Esophagus muscularis mucosa (tissue), 4 donors: Measurements from ENCODE around the gene NDUFAF2. TPM values are rescaled to one million over a fixed set of nuclear protein-coding genes. Genes with fewer than 3 reads are reported as not detected.

ENCODE experiments used
- DNase-seq: peaks from one replicate; pipeline ENCODE4 v3.0.0-alpha.2; 2017; ENCODE audit errors: extremely low spot score
- H3K27ac ChIP-seq, 4 donors: fragments of 200-600 bp; sonication (generic); replicated peaks in 1 of 4; 1 replicate in 3 of 4; 2 replicates in 1 of 4; pipeline ENCODE4 v1.5.1; 2016 to 2019; ENCODE audit warnings: mild to moderate bottlenecking in 1 of 4
- H3K27me3 ChIP-seq, 4 donors: fragments of 200-600 bp; sonication (generic); one replicate each; pipeline versions ENCODE4 v1.5.1 to v1.6.0; 2016 to 2019
- H3K36me3 ChIP-seq, 4 donors: fragments of 200-600 bp; sonication (generic); one replicate each; pipeline ENCODE4 v1.5.1; 2016 to 2019
- H3K4me1 ChIP-seq, 4 donors: fragments of 200-600 bp; sonication (generic); one replicate each; pipeline ENCODE4 v1.5.1; 2016 to 2019
- H3K4me3 ChIP-seq, 4 donors: fragments of 200-600 bp; sonication (generic); 1 replicate in 2 of 4; 2 replicates in 2 of 4; pipeline ENCODE4 v1.5.1; 2016 to 2019; ENCODE audit warnings: mild to moderate bottlenecking in 4 of 4, moderate library complexity in 1 of 4
- H3K9me3 ChIP-seq, 4 donors: fragments of 200-600 bp; sonication (generic); 1 replicate in 3 of 4; 2 replicates in 1 of 4; pipeline ENCODE4 v1.5.1; 2016 to 2019
- CTCF ChIP-seq, 3 experiments: fragments of 200-600 bp in 2 of 3; fragments of 450-650 bp in 1 of 3; sonication (generic) in 2 of 3; IDR thresholded peaks; one replicate each; pipeline ENCODE4 v1.5.1; 2017 to 2019; ENCODE audit warnings: antibody characterized with exemption in 3 of 3, mild to moderate bottlenecking in 2 of 3, moderate library complexity in 1 of 3
- EP300 ChIP-seq: sonication (generic); formaldehyde crosslinking; IDR thresholded peaks from one replicate; pipeline ENCODE4 v1.6.1; 2017; ENCODE audit warnings: antibody characterized with exemption
- POLR2A ChIP-seq: fragments of 450-650 bp; IDR thresholded peaks from one replicate; pipeline ENCODE4 v1.6.1; 2017; ENCODE audit warnings: antibody characterized with exemption, moderate library complexity, mild to moderate bottlenecking, low read depth
- POLR2AphosphoS5 ChIP-seq, 2 donors: sonication (generic); formaldehyde crosslinking; IDR thresholded peaks; one replicate each; pipeline ENCODE4 v1.6.1; 2017; ENCODE audit warnings: antibody characterized with exemption in 2 of 2
- WGBS: methylation state at CpG from one replicate; pipeline ENCODE4 v1.1.5; 2018; 5-methylcytosine and 5-hydroxymethylcytosine counted together
- intact Hi-C: fragments of 100-400 bp; cut with DNase I; formaldehyde crosslinking; loops from one replicate; pipeline ENCODE4 v1.15.1; 2023
- total RNA-seq, 4 donors: library from RNA; depleted of rRNA; stranded (reverse); fragments of >200 nt; gene quantifications; one replicate each; pipeline versions ENCODE4 v1.1.0 to v1.2.1, GENCODE V29; 2016

Gene NDUFAF2
- total RNA-seq, 4 donors from 2014 or later, result 29.4 to 42.8 (median 39.6) TPM

GRCh38 chr5:61048534-61048933 lies 103.5 kb downstream of the NDUFAF2 start:
- no peak for DNase-seq
- Histone ChIP-seq H3K4me1 (no peaks in the 10 kb centered on the region), H3K27ac (no peak overlapping the region), H3K4me3 (no peak overlapping the region), H3K9me3 (peaks cover 0 to 6% (median 2%) of the 10 kb centered on the region in 4 donors), H3K27me3 (no peaks in the 10 kb centered on the region), H3K36me3 (no peaks in the 10 kb centered on the region)
- TF ChIP-seq EP300, result no peak
- TF ChIP-seq POLR2AphosphoS5 (IDR thresholded peaks at IDR 0.05), result no peak
- TF ChIP-seq CTCF (IDR thresholded peaks at IDR 0.05), result no peak
- no peak for TF ChIP-seq POLR2A
- WGBS, result 0% methylated on average over 1 of the region's 1 CpG
- intact Hi-C loops, result no loop called here

GRCh38 chr5:61050292-61050691 lies 105.3 kb downstream of the NDUFAF2 start:
- WGBS, result 96% methylated on average over 1 of the region's 1 CpG
- no peak for TF ChIP-seq POLR2AphosphoS5 (IDR thresholded peaks at IDR 0.05)
- TF ChIP-seq CTCF (IDR thresholded peaks at IDR 0.05), result no peak
- no peak for TF ChIP-seq EP300
- no peak for TF ChIP-seq POLR2A
- intact Hi-C loops, result loop anchor here (10.0 kb wide), 2 partner anchors 285 to 605 kb away; partner anchors contain the start of gene ZSWIM6
- H3K9me3 ChIP-seq, result no peaks in the 10 kb centered on the region
- no peak overlapping the region for H3K27ac ChIP-seq
- H3K4me1 ChIP-seq, result no peaks in the 10 kb centered on the region
- H3K36me3 ChIP-seq, result no peaks in the 10 kb centered on the region
- DNase-seq, result no peak
- H3K27me3 ChIP-seq, result no peaks in the 10 kb centered on the region
- H3K4me3 ChIP-seq, result no peak overlapping the region

GRCh38 chr5:61051267-61051666 lies 106.3 kb downstream of the NDUFAF2 start:
- Histone ChIP-seq H3K9me3 (no peaks in the 10 kb centered on the region), H3K4me3 (no peak overlapping the region), H3K27me3 (no peaks in the 10 kb centered on the region), H3K4me1 (no peaks in the 10 kb centered on the region), H3K27ac (no peak overlapping the region), H3K36me3 (no peaks in the 10 kb centered on the region)
- intact Hi-C loops, result loop anchor here (10.0 kb wide), 2 partner anchors 284 to 604 kb away; partner anchors contain the start of gene ZSWIM6
- 81% methylated on average over 1 of the region's 1 CpG for WGBS
- no peak for DNase-seq
- TF ChIP-seq POLR2A, result no peak
- TF ChIP-seq CTCF (IDR thresholded peaks at IDR 0.05), result no peak
- no peak for TF ChIP-seq POLR2AphosphoS5 (IDR thresholded peaks at IDR 0.05)
- TF ChIP-seq EP300, result no peak

GRCh38 chr5:61052882-61053281 lies 107.9 kb downstream of the NDUFAF2 start:
- H3K27ac ChIP-seq, result no peak overlapping the region
- H3K4me1 ChIP-seq, result no peaks in the 10 kb centered on the region
- H3K4me3 ChIP-seq, result no peak overlapping the region
- H3K9me3 ChIP-seq, result no peaks in the 10 kb centered on the region
- H3K27me3 ChIP-seq, result no peaks in the 10 kb centered on the region
- intact Hi-C loops, result loop anchor here (10.0 kb wide), 2 partner anchors 282 to 602 kb away; partner anchors contain the start of gene ZSWIM6
- no peak for DNase-seq
- H3K36me3 ChIP-seq, result no peaks in the 10 kb centered on the region
- 93% methylated on average over 2 of the region's 2 CpGs for WGBS
- no peak for TF ChIP-seq POLR2AphosphoS5 (IDR thresholded peaks at IDR 0.05)
- TF ChIP-seq EP300, result no peak
- no peak for TF ChIP-seq POLR2A
- no peak for TF ChIP-seq CTCF (IDR thresholded peaks at IDR 0.05)

GRCh38 chr5:61053937-61054336 lies 108.9 kb downstream of the NDUFAF2 start:
- Histone ChIP-seq H3K27me3 (no peaks in the 10 kb centered on the region), H3K4me1 (no peaks in the 10 kb centered on the region), H3K4me3 (no peak overlapping the region), H3K27ac (no peak overlapping the region), H3K9me3 (no peaks in the 10 kb centered on the region), H3K36me3 (no peaks in the 10 kb centered on the region)
- intact Hi-C loops, result loop anchor here (10.0 kb wide), 2 partner anchors 281 to 601 kb away; partner anchors contain the start of gene ZSWIM6
- 41% methylated on average over 2 of the region's 2 CpGs for WGBS
- no peak for DNase-seq
- TF ChIP-seq EP300 (no peak), POLR2A (no peak), POLR2AphosphoS5 (IDR thresholded peaks at IDR 0.05) (no peak), CTCF (IDR thresholded peaks at IDR 0.05) (no peak)
